K562 (cell line): ENCODE data around the gene FAM114A2. TPM values are rescaled to one million over a fixed set of nuclear protein-coding genes. Genes with fewer than 3 reads are reported as not detected.

Experiments used
- CHD2 ChIP-seq: IDR thresholded peaks from 2 replicates; pipeline ENCODE4 v1.6.1; 2011; ENCODE audit warnings: low read depth, low read length
- DDX20 ChIP-seq: fragments of 450-650 bp; IDR thresholded peaks from 2 replicates; pipeline ENCODE4 v1.6.1; 2016; ENCODE audit warnings: missing genetic modification characterization, low read depth, mild to moderate bottlenecking, missing compliant biosample characterization, moderate library complexity
- HSF4 ChIP-seq: fragments of 250-450 bp; sonication (Bioruptor Pico); IDR thresholded peaks from 2 replicates; pipeline ENCODE4 v2.1.2; 2022; ENCODE audit warnings: mild to moderate bottlenecking, moderate library complexity, borderline replicate concordance
- KDM5B ChIP-seq: fragments of 200-600 bp; sonication (generic); IDR thresholded peaks from 2 replicates; pipeline ENCODE4 v1.6.1; 2012; ENCODE audit warnings: low read depth, mild to moderate bottlenecking, moderate library complexity, low read length, control low read depth, inconsistent platforms; ENCODE audit not compliant: insufficient replicate concordance
- PHF20 ChIP-seq: fragments of 450-650 bp; IDR thresholded peaks from 2 replicates; pipeline ENCODE4 v1.6.1; 2018; ENCODE audit not compliant: partially characterized antibody
- REST ChIP-seq, 2 experiments: fragments of 450-650 bp; formaldehyde crosslinking in 1 of 2; IDR thresholded peaks; 2 replicates each; pipeline versions ENCODE4 v1.4.0 to v1.6.1; 2014 to 2020; ENCODE audit warnings: mild to moderate bottlenecking in 2 of 2, borderline replicate concordance in 1 of 2, low read depth in 1 of 2
- SMARCC2 ChIP-seq: fragments of 450-650 bp; IDR thresholded peaks from 2 replicates; pipeline ENCODE4 v1.6.1; 2017; ENCODE audit warnings: antibody characterized with exemption, moderate library complexity, mild to moderate bottlenecking, low read depth
- TAF1 ChIP-seq: IDR thresholded peaks from 2 replicates; pipeline ENCODE4 v1.6.1; 2011; ENCODE audit warnings: mild to moderate bottlenecking, low read length, moderate library complexity; ENCODE audit not compliant: insufficient read depth, control insufficient read depth, severe bottlenecking; ENCODE audit errors: extremely low read depth
- ZNF609 ChIP-seq: sonication (generic); formaldehyde crosslinking; IDR thresholded peaks from 2 replicates; pipeline ENCODE4 v1.8.1; 2023; ENCODE audit warnings: missing genetic modification reagents, mild to moderate bottlenecking, borderline replicate concordance
- polyA plus RNA-seq, 8 experiments: library from polyadenylated mRNA; depleted of rRNA in 4 of 8; stranded (reverse) in 5 of 8; unstranded in 3 of 8; fragments of >200 nt; fragmentation: Nextera tagmentation in 2 of 8; fragmentation: Illumina TruSeq in 1 of 8; extraction: Ambion mirVana in 2 of 8; extraction: Trizol in 1 of 8; gene quantifications; 2 replicates each; pipeline versions ENCODE4 v1.2.1 to v1.2.3, GENCODE V29; 2011 to 2014; ENCODE audit warnings: inconsistent platforms in 1 of 8, missing spikeins in 1 of 8
- total RNA-seq, 7 experiments: library from RNA; depleted of rRNA in 6 of 7; stranded (reverse); fragments of >200 nt in 6 of 7; fragmentation: Illumina TruSeq in 2 of 7; extraction: Trizol in 2 of 7; gene quantifications; 2 replicates each; pipeline versions ENCODE4 v1.2.1 to v1.2.3, GENCODE V29; 2011 to 2021; ENCODE audit warnings: low replicate concordance in 1 of 7
- TF ChIP-seq, protein P1 (sequence below): sonication (generic); formaldehyde crosslinking; IDR thresholded peaks from 2 replicates; pipeline ENCODE4 v1.8.1; 2023; ENCODE audit warnings: mild to moderate bottlenecking, missing genetic modification reagents

Gene FAM114A2
- total and polyA plus RNA-seq, 9 of the 15 experiments (the other 6 are each of a cell fraction or from before 2014, with no cell fraction given) = 14.4 to 28.1 (median 21.2) TPM

DNA sequence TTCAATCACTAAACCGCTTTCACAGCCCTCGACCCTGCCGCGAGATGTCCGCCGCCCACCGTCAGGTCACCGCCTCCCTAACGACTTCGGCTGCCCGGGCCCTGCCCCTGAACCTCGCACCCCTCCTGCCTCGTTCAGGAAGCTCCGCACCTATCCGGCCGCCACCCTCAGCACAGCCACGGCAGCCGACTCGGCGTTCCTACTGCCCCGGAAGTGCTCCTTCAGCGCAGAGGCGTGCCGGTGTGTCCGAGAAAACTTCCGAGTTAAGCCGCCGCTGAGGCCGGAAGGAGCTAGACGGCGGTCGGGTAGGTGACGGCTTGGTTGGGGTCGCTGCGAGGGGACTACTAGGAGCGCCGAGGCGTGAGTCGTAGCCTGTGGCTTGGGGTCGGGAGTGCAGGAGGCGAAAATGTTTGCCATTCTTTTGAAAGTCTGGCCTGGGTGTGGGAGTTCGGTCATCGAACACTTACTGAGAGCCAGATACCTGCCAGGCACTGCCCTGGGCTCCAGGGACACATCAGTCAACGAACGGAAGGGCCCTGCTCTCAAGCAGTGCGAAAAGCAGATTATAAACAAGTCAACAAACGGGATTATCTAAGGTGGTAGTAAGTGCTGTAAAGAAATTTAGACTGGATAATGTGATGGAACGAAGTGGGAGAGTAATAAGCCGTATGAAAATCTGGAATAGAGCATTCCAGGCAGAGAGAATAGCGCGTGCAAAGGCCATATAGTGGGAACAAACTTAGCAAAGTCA lies at the start of gene FAM114A2, which contains the start of gene MFAP3 (continued):
- TF ChIP-seq TAF1 = peak; percentile 87
- TF ChIP-seq CHD2 = peak; percentile 29; the same call in 1 of the 2 replicates
- TF ChIP-seq KDM5B = peak; percentile 90
- TF ChIP-seq PHF20 = peak; percentile 98
- TF ChIP-seq, protein P1, sequence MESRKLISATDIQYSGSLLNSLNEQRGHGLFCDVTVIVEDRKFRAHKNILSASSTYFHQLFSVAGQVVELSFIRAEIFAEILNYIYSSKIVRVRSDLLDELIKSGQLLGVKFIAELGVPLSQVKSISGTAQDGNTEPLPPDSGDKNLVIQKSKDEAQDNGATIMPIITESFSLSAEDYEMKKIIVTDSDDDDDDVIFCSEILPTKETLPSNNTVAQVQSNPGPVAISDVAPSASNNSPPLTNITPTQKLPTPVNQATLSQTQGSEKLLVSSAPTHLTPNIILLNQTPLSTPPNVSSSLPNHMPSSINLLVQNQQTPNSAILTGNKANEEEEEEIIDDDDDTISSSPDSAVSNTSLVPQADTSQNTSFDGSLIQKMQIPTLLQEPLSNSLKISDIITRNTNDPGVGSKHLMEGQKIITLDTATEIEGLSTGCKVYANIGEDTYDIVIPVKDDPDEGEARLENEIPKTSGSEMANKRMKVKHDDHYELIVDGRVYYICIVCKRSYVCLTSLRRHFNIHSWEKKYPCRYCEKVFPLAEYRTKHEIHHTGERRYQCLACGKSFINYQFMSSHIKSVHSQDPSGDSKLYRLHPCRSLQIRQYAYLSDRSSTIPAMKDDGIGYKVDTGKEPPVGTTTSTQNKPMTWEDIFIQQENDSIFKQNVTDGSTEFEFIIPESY (CRISPR knock-in tag) = peak; percentile 68; the same call in 1 of the 2 replicates
- no peak for TF ChIP-seq DDX20 (tag)
- no peak for TF ChIP-seq SMARCC2
- no peak for TF ChIP-seq HSF4
- no peak for TF ChIP-seq ZNF609 (CRISPR knock-in tag)
- peak; percentile 10; the same call in 1 of the 2 replicates for TF ChIP-seq REST (IDR thresholded peaks at IDR 0.05; ENCODE audit: borderline replicate concordance)
- no peak for TF ChIP-seq REST (CRISPR knock-in tag; IDR thresholded peaks at IDR 0.05; ENCODE audit: low read depth)
